ENCODE measurements around the gene SLC6A8.
"Not testable (repeated sequence)": the region's sequence is repeated elsewhere in the genome, so short reads cannot be mapped to it uniquely, and the experiment has no call there.

DNA sequence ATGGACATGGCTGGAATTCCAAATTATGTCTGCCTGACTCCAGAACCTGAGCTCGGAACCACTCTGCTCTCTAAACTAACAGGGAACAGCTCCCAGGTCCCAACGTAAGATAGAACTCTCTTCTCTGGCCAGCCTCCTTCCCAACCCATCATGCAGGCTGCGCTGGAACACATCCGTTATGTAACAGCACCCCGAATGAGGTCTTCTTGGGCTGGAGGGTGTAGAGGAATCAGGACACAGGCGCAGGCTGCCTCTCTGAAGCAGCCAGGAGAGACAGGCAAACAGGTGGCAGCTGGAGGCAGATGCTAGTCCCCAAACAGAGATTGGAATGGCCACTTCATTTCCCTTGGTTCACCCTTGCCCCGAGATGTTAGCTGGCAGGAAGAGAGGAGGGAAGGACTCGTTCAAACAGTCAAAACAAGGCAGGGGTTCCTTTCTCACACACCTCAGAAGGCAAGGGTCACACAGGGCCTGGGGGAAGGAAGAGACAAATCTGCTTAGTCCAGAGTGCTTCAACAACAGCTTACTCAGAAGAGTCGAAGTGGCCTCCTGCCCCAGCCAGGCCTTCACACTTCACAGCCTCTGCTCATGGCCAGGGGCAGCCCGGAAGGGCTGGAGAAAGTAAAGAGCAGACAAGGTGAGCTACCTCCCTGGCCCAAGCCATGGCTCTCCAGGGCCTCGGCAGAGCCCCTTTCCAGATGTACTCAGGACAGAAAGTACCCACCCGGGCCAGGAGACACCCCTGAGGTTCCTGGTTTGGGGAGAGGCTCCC is 17.1 kb downstream of the SLC6A8 start:
- not testable (repeated sequence) for TF ChIP-seq EZH2 (IDR thresholded peaks at IDR 0.05); POLR2AphosphoS5 (IDR thresholded peaks at IDR 0.05; ENCODE audit: borderline replicate concordance, low read depth, low read length)

Data from SK-N-MC (cell line).